GM12865 (cell line): ENCODE data around the gene ATP11A.
"Not testable (repeated sequence)": the region's sequence is repeated elsewhere in the genome, so short reads cannot be mapped to it uniquely, and the experiment has no call there.

ENCODE experiments used
- DNase-seq: peaks from one replicate; pipeline ENCODE4 v3.0.0; 2010; ENCODE audit warnings: low read depth
- H3K4me3 ChIP-seq: 2 replicates; pipeline ENCODE4 v1.5.1; 2011; ENCODE audit warnings: mild to moderate bottlenecking, low read depth, low read length, control low read depth
- CTCF ChIP-seq: IDR thresholded peaks from 2 replicates; pipeline ENCODE4 v1.5.1; 2011; ENCODE audit warnings: low read length, control low read depth, low read depth, inconsistent platforms; ENCODE audit not compliant: insufficient read depth; ENCODE audit errors: missing control alignments

Gene ATP11A

DNA sequence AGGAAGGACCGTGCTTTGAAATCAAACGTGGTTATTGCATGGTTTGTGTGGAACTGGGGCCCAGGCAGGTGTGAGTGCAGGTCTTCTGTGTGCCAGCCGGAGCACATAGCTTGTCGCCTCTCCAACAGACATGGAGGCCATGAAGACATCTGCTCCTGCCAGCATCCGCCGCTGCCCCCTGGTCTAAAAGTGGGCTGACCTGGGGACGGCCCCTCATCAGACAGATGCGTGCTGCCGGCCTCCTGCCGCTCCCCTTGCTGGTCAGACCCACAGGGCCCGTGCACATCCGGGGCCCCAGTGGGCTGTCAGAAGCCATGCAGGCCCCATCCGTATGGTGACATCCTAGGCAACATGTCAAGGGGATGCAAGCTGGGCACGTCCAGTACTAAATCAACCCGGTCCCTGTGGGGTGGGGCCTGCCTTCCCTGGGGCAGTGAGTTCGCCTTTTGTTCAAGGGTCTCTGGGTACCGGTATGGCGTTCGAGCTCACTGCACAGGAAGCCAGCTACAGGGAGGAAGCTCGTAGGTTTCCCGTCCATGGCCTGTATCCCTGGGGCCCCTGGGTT is 191.2 kb downstream of the ATP11A start:
- DNase-seq: no peak
- no peak for TF ChIP-seq CTCF
- no peak overlapping the region for H3K4me3 ChIP-seq

GRCh38 chr13:112881656-112882554 is 192.1 kb downstream of the ATP11A start:
- H3K4me3 ChIP-seq: no peak overlapping the region
- TF ChIP-seq CTCF: no peak
- no peak for DNase-seq

DNA sequence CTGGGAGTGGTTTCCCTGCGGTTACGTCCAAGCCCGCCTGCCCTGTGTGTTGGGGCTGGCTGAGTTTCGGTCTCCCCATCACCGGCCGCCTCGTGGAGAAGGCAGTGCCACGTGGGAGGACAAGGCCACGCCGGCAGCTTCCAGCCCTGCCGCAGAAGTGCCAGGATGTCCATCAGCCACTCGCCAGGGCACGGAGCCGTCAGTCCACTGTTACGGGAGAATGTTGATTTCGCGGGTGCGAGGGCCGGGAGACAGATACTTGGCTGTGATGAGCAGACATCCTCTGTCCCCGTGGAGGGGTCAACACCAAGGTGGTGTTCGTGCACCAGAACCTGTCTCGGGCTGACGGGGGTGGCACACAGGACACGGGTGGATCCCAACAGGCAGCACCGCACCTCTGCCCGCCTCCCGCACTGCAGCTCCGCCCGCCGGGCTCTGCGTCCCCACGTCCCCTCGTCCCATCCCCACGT is 192.8 kb downstream of the ATP11A start:
- no peak overlapping the region for H3K4me3 ChIP-seq
- DNase-seq: no peak
- no peak for TF ChIP-seq CTCF

GRCh38 chr13:112883241-112883945 is 193.6 kb downstream of the ATP11A start:
- DNase-seq: no peak
- TF ChIP-seq CTCF: no peak
- no peak overlapping the region for H3K4me3 ChIP-seq

- not testable (repeated sequence) for DNase-seq, H3K4me3 ChIP-seq
Measured at GRCh38 chr13:112884700-112885099, 194.9 kb downstream of the ATP11A start.

- DNase-seq: no peak
- no peak for TF ChIP-seq CTCF
- no peak overlapping the region for H3K4me3 ChIP-seq
Measured at GRCh38 chr13:112885242-112885781, 195.5 kb downstream of the ATP11A start.

DNA sequence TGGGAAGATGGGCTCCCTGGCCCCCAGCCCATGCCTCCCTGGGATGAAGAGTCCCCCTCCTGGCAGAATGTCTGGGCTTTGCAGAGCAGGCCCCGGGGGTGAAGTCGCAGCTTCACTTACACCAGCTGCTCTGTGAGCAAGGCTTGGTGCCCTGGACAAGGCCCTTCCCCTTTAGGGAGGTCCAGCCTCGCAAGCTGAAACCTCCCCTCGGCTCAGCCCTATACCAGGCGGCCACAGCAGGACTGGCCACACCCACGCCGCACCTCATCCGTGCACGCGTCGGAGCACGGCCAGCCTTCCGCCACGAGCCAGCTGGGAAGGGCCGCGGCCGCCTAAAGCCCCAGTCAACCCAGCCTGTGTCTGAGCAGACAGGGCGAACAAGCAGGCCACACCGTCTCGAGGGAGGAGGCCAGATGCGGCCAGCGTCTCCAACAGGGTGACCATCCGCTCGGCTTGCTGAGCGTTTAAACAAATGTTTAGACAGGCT is 196.0 kb downstream of the ATP11A start:
- DNase-seq: no peak
- TF ChIP-seq CTCF: no peak
- no peak overlapping the region for H3K4me3 ChIP-seq
